HG02981 (cell line): ENCODE data around the gene ALDH3A2.
"Not testable (repeated sequence)": the region's sequence is repeated elsewhere in the genome, so short reads cannot be mapped to it uniquely, and the experiment has no call there.

Experiments
- ATAC-seq: cut with Tn5 transposase; IDR thresholded peaks from one replicate; pipeline ENCODE4 v1.9.1; 2021; ENCODE audit warnings: mild to moderate bottlenecking, moderate library complexity; ENCODE audit not compliant: unreplicated experiment

ALDH3A2 gene

GRCh38 chr17:19649274-19649541, 657 bp downstream of the ALDH3A2 start:
- no peak for ATAC-seq

DNA sequence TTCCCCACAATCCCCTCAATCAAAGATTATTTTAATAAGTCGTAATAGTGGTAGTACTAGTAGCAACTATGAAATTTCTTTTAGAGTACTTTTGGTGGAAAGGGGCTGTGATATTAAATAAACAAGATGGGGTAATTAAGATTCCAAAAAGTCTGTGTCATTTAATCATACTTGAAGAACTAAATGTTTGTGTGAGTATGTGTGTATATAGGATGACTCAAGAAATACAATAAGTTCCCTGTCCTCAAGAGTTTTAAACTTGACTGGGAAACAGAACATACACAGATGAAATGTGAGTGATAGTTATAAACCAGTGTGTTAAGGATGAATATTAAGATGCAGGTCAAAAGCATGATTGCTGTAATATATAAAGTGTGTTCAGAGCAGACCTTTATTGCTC, 2.3 kb downstream of the ALDH3A2 start:
- no peak for ATAC-seq

GRCh38 chr17:19651451-19652238, 3.1 kb downstream of the ALDH3A2 start:
- no peak for ATAC-seq

- ATAC-seq = no peak
Observed at GRCh38 chr17:19652595-19652994, 4.0 kb downstream of the ALDH3A2 start.

DNA sequence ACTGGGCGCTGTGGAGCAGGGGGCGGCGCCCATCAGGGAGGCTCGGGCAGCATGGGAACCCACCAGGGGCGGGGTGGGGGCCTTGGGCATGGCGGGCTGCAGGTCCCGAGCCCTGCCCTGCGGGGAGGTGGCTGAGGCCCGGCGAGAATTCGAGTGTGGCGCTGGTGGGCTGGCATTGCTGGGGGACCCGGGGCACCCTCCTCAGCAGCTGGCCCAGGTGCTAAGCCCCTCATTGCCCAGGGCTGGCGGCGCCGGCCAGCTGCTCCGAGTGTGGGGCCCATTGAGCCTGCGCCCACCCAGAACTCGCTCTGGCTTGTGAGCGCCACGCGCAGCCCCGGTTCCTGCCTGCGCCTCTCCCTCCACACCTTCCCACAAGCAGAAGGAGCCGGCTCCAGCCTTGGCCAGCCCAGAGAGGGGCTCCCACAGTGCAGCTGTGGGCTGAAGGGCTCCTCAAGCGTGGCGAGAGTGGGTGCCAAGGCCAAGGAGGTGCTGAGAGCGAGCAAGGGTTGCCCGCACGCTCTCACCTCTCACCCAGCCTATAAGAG, 5.9 kb downstream of the ALDH3A2 start:
- no peak for ATAC-seq

GRCh38 chr17:19654896-19655295, 6.3 kb downstream of the ALDH3A2 start:
- ATAC-seq = no peak

- no peak for ATAC-seq
Observed at GRCh38 chr17:19656336-19656735, 7.8 kb downstream of the ALDH3A2 start.

- ATAC-seq = no peak
Observed at GRCh38 chr17:19656851-19657581, 8.5 kb downstream of the ALDH3A2 start.

- ATAC-seq = no peak
Observed at GRCh38 chr17:19659366-19660177, 11.0 kb downstream of the ALDH3A2 start.

- ATAC-seq = no peak
Observed at GRCh38 chr17:19660219-19660870, 11.8 kb downstream of the ALDH3A2 start.

DNA sequence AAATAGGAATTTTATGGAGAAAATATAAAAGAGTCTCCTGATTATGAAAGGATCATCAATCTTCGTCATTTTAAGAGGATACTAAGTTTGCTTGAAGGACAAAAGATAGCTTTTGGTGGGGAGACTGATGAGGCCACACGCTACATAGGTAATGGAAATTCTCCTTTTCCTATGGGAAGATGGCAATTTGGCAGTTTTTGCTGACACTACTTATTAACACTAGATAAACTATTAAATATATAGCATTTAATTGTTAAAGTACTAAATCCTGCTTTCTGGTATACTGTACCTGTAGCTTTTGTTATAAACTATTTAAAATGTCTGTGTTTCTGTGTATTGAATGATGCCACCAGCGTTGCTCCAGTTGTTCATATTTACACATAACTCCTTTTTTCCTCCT, 12.6 kb downstream of the ALDH3A2 start:
- ATAC-seq = no peak

- no peak for ATAC-seq
Observed at GRCh38 chr17:19663097-19663496, 14.5 kb downstream of the ALDH3A2 start.

GRCh38 chr17:19664136-19664820, 15.7 kb downstream of the ALDH3A2 start:
- no peak for ATAC-seq

- ATAC-seq = no peak
Observed at GRCh38 chr17:19664821-19665181, 16.2 kb downstream of the ALDH3A2 start.

DNA sequence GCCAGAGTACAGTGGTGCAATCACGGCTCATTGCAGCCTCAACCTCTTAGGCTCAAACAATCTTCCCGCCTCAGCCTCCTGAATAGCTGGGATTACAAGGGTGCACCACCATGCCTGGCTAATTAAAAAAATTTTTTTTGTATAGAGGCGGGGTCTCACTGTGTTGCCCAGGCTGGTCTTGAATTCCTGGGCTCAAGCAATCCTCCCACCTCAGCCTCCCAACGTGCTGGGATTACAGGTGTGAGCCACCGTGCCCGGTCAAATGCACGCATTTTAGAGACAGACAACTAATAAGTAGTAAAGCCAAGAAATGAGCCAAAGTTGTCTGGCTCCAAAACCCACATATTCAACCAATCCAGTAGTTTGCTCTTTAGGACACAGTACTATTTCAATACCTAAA, 21.1 kb downstream of the ALDH3A2 start:
- not testable (repeated sequence) for ATAC-seq

DNA sequence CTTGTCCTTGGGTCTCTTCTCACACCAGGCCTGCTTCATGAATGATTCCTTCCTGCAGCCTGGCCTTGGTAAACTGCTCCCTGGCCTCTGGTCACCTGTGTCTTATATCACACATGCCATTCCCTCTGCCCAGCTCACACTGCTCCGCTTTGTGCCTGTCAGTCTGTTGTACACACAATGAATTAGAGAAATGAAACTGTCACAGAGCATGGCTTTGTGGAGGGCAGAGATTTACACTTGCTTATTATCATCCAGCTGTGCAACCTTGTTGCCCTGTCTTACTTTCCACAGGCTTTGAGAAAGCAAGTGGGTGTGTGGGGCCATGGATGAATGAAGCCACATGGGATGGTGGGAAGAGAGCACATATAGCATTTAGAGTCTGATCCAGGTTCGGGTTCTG, 22.4 kb downstream of the ALDH3A2 start:
- ATAC-seq = no peak

GRCh38 chr17:19671433-19671832, 22.9 kb downstream of the ALDH3A2 start:
- no peak for ATAC-seq

DNA sequence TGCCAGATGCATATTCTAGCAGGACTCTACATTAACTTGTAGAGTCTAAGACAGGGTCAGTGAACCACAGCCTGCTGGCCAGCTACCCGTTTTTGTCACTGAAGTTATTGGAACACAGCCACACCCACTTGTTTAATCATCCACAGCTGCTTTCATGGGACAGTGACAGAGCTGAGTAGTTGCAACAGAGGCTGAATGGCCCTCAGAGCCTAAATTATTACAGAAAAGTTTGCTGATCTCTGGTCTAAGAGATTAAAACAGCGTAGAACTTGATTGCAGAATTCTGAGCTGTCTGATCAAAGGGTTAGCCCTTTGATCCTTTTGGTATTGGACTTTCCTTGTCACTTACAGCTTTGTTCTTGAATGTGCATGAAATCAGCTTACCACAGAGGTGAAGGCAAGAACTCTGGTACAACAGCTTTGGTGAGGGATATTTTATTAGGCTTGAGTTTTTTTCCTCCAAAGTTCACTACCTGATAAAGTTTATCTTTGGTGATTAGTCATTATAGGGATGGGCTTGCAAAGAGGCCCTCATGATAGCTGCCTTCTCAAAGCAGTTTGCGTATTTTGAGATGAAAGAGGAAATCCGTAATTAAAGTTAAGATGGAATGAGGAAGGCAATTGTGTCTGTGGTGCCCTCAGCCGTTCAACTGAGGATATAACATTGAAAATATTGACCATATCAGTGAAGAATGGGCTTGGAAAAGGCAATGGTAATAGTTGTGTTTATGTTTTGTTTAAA, 23.6 kb downstream of the ALDH3A2 start:
- no peak for ATAC-seq

GRCh38 chr17:19673623-19674022, 25.1 kb downstream of the ALDH3A2 start:
- no peak for ATAC-seq

DNA sequence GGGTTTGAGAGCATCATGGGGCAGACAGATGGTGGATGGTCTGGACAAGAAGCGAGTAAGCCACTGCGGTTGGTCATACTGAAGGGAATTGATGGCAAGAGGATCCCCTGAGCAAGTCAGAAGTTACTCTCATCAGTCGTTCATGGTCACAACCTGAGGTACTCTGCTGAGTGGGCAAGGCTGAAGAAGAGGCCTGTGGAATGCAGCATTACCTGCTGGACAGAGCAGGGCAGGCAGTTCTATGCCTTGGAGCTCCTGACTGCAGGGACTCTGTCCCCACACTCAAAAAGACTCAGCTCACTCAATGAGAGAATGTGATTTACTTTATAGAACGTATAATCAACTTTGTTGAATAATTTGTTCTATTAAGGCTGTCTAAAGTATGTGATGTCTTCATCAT, 28.3 kb downstream of the ALDH3A2 start:
- no peak for ATAC-seq
